Measurements from ENCODE around the gene MRPS6.

DNA sequence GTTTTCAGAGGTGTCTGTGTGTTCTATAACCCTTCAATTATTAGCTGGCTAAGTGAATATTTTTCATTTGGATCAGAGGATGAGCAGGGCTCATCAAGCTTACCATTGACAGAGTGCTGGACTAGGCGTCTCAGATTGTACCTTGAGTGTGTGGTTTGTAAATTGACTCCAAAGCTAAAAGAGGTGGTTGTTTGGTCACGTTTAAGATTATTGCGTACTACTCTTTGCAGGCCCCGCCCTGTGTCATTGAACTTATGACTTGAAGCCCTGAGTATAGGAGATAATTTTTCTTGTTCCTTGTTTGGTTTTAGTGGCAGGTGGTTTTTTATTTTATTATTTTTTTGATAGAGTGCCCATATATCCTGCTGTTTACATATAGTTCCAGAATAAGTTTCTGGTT, 17.7 kb downstream of the MRPS6 start:
- TF ChIP-seq EZH2 (IDR thresholded peaks at IDR 0.05; ENCODE audit: insufficient read depth, poor library complexity, severe bottlenecking) = no peak
- no peak for TF ChIP-seq EZH2phosphoT487 (IDR thresholded peaks at IDR 0.05; ENCODE audit: insufficient read depth, low read depth)
